HepG2 (cell line): ENCODE data around the gene WDR43.

Experiments used
- ELF4 ChIP-seq: sonication (generic); formaldehyde crosslinking; IDR thresholded peaks from 2 replicates; pipeline ENCODE4 v1.5.0; 2020; ENCODE audit warnings: missing genetic modification reagents, mild to moderate bottlenecking, moderate library complexity, borderline replicate concordance
- MAZ ChIP-seq, 2 experiments: sonication (generic) in 1 of 2; formaldehyde crosslinking in 1 of 2; IDR thresholded peaks; 2 replicates each; pipeline versions ENCODE4 v1.5.0 to v1.6.1; 2012 to 2020; ENCODE audit warnings: low read depth in 2 of 2, mild to moderate bottlenecking in 2 of 2, borderline replicate concordance in 1 of 2, improper control_type of control experiment in 1 of 2, low read length in 1 of 2, missing genetic modification reagents in 1 of 2, moderate library complexity in 1 of 2
- POLR2AphosphoS5 ChIP-seq: IDR thresholded peaks from 2 replicates; pipeline ENCODE4 v1.6.1; 2012; ENCODE audit warnings: low read depth, low read length
- RNF2 ChIP-seq: fragments of 450-650 bp; conservative IDR thresholded peaks from 2 replicates; pipeline ENCODE4 v1.6.1; 2016; ENCODE audit warnings: low read depth
- U2AF1 ChIP-seq: fragments of 200-400 bp; formaldehyde crosslinking; optimal IDR thresholded peaks from 2 replicates; pipeline ENCODE3; 2017; ENCODE audit warnings: mild to moderate bottlenecking, low read depth, low read length
- ZNF124 ChIP-seq: sonication (generic); formaldehyde crosslinking; IDR thresholded peaks from 2 replicates; pipeline ENCODE4 v1.4.0; 2020; ENCODE audit warnings: missing genetic modification reagents
- ZNF337 ChIP-seq: sonication (generic); formaldehyde crosslinking; IDR thresholded peaks from 2 replicates; pipeline ENCODE4 v1.5.1; 2020; ENCODE audit warnings: missing genetic modification reagents, low read depth, mild to moderate bottlenecking, borderline replicate concordance
- ZNF382 ChIP-seq: sonication (generic); formaldehyde crosslinking; IDR thresholded peaks from 2 replicates; pipeline ENCODE4 v1.5.0; 2020; ENCODE audit warnings: missing genetic modification reagents, mild to moderate bottlenecking, borderline replicate concordance
- ZNF562 ChIP-seq: sonication (generic); formaldehyde crosslinking; IDR thresholded peaks from 2 replicates; pipeline ENCODE4 v1.8.0; 2022; ENCODE audit warnings: missing genetic modification reagents, borderline replicate concordance
- TF ChIP-seq, protein P1 (sequence below), 2 experiments: IDR thresholded peaks; 2 replicates each; pipeline ENCODE4 v1.6.1; 2011 to 2012; ENCODE audit warnings: low read length in 2 of 2, borderline replicate concordance in 1 of 2, low read depth in 1 of 2, mild to moderate bottlenecking in 1 of 2, moderate library complexity in 1 of 2
- TF ChIP-seq, protein P2 (sequence below): sonication (generic); formaldehyde crosslinking; IDR thresholded peaks from 2 replicates; pipeline ENCODE4 v1.5.0; 2020; ENCODE audit warnings: mild to moderate bottlenecking, missing genetic modification reagents, moderate library complexity
- TF ChIP-seq, protein P3 (sequence below): sonication (generic); formaldehyde crosslinking; IDR thresholded peaks from 2 replicates; pipeline ENCODE4 v1.4.0; 2020; ENCODE audit warnings: missing genetic modification reagents

DNA sequence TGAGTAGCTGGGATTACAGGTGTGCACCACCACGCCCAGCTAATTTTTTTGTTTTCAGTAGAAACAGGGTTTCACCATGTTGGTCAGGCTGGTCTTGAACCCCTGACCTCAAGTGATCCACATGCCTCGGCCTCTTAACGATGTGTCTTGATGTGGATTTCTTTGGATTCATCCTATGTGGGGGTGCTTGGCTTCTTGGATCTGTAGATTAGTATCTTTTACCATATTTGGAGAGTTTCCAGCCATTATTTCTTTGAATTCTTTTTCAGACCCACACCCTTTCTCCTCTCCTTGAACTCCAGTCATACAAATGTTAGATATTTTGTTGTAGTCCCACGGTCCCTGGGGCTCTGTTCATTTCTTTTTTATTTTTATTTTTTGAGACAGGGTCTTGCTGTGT lies 79.8 kb downstream of the WDR43 start:
- TF ChIP-seq, protein P1, sequence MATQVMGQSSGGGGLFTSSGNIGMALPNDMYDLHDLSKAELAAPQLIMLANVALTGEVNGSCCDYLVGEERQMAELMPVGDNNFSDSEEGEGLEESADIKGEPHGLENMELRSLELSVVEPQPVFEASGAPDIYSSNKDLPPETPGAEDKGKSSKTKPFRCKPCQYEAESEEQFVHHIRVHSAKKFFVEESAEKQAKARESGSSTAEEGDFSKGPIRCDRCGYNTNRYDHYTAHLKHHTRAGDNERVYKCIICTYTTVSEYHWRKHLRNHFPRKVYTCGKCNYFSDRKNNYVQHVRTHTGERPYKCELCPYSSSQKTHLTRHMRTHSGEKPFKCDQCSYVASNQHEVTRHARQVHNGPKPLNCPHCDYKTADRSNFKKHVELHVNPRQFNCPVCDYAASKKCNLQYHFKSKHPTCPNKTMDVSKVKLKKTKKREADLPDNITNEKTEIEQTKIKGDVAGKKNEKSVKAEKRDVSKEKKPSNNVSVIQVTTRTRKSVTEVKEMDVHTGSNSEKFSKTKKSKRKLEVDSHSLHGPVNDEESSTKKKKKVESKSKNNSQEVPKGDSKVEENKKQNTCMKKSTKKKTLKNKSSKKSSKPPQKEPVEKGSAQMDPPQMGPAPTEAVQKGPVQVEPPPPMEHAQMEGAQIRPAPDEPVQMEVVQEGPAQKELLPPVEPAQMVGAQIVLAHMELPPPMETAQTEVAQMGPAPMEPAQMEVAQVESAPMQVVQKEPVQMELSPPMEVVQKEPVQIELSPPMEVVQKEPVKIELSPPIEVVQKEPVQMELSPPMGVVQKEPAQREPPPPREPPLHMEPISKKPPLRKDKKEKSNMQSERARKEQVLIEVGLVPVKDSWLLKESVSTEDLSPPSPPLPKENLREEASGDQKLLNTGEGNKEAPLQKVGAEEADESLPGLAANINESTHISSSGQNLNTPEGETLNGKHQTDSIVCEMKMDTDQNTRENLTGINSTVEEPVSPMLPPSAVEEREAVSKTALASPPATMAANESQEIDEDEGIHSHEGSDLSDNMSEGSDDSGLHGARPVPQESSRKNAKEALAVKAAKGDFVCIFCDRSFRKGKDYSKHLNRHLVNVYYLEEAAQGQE (IDR thresholded peaks at IDR 0.05; ENCODE audit: borderline replicate concordance in 1 of 2, low read depth in 1 of 2, low read length in 2 of 2): no peak
- TF ChIP-seq, protein P2, sequence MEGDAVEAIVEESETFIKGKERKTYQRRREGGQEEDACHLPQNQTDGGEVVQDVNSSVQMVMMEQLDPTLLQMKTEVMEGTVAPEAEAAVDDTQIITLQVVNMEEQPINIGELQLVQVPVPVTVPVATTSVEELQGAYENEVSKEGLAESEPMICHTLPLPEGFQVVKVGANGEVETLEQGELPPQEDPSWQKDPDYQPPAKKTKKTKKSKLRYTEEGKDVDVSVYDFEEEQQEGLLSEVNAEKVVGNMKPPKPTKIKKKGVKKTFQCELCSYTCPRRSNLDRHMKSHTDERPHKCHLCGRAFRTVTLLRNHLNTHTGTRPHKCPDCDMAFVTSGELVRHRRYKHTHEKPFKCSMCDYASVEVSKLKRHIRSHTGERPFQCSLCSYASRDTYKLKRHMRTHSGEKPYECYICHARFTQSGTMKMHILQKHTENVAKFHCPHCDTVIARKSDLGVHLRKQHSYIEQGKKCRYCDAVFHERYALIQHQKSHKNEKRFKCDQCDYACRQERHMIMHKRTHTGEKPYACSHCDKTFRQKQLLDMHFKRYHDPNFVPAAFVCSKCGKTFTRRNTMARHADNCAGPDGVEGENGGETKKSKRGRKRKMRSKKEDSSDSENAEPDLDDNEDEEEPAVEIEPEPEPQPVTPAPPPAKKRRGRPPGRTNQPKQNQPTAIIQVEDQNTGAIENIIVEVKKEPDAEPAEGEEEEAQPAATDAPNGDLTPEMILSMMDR: no peak
- TF ChIP-seq ELF4 (CRISPR knock-in tag) (no peak), POLR2AphosphoS5 (no peak), ZNF382 (CRISPR knock-in tag) (no peak), ZNF562 (CRISPR knock-in tag) (no peak), U2AF1 (no peak), ZNF337 (CRISPR knock-in tag) (no peak), MAZ (IDR thresholded peaks at IDR 0.05; ENCODE audit: borderline replicate concordance, low read depth, low read length) (no peak), MAZ (CRISPR knock-in tag; IDR thresholded peaks at IDR 0.05; ENCODE audit: low read depth) (no peak), ZNF124 (no peak), RNF2 (no peak)
- TF ChIP-seq, protein P3, sequence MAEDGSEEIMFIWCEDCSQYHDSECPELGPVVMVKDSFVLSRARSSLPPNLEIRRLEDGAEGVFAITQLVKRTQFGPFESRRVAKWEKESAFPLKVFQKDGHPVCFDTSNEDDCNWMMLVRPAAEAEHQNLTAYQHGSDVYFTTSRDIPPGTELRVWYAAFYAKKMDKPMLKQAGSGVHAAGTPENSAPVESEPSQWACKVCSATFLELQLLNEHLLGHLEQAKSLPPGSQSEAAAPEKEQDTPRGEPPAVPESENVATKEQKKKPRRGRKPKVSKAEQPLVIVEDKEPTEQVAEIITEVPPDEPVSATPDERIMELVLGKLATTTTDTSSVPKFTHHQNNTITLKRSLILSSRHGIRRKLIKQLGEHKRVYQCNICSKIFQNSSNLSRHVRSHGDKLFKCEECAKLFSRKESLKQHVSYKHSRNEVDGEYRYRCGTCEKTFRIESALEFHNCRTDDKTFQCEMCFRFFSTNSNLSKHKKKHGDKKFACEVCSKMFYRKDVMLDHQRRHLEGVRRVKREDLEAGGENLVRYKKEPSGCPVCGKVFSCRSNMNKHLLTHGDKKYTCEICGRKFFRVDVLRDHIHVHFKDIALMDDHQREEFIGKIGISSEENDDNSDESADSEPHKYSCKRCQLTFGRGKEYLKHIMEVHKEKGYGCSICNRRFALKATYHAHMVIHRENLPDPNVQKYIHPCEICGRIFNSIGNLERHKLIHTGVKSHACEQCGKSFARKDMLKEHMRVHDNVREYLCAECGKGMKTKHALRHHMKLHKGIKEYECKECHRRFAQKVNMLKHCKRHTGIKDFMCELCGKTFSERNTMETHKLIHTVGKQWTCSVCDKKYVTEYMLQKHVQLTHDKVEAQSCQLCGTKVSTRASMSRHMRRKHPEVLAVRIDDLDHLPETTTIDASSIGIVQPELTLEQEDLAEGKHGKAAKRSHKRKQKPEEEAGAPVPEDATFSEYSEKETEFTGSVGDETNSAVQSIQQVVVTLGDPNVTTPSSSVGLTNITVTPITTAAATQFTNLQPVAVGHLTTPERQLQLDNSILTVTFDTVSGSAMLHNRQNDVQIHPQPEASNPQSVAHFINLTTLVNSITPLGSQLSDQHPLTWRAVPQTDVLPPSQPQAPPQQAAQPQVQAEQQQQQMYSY: no peak
